Central memory CD8-positive, alpha-beta T cell (primary cell): ENCODE measurements around the gene RNF212B.
"Not testable (repeated sequence)": the region's sequence is repeated elsewhere in the genome, so short reads cannot be mapped to it uniquely, and the experiment has no call there.

Source experiments
- ATAC-seq: fragments of 150-1000 bp; cut with Tn5 transposase; replicated peaks from 2 replicates; pipeline ENCODE4 v1.10.0; 2022; ENCODE audit warnings: mild to moderate bottlenecking, moderate FRiP score, moderate number of reproducible peaks; ENCODE audit not compliant: poor library complexity, severe bottlenecking; ENCODE audit errors: extremely low read depth
- DNase-seq, 2 donors: peaks; one replicate each; pipeline ENCODE4 v3.0.0; 2021; ENCODE audit warnings: low spot score in 2 of 2
- H3K27ac Mint-ChIP-seq: one replicate; pipeline ENCODE4 v1.8.0; 2022; ENCODE audit warnings: low read depth, mild to moderate bottlenecking, moderate library complexity, mixed read lengths
- H3K27me3 Mint-ChIP-seq: one replicate; pipeline ENCODE4 v1.8.0; 2022; ENCODE audit warnings: mixed read lengths
- H3K36me3 Mint-ChIP-seq: one replicate; pipeline ENCODE4 v1.8.0; 2022; ENCODE audit warnings: mild to moderate bottlenecking, moderate library complexity, mixed read lengths; ENCODE audit not compliant: insufficient read depth
- H3K4me1 Mint-ChIP-seq: one replicate; pipeline ENCODE4 v1.8.0; 2022; ENCODE audit warnings: mixed read lengths
- H3K4me3 Mint-ChIP-seq: one replicate; pipeline ENCODE4 v1.8.0; 2022; ENCODE audit warnings: mild to moderate bottlenecking, moderate library complexity, mixed read lengths
- H3K9me3 Mint-ChIP-seq: one replicate; pipeline ENCODE4 v1.8.0; 2022; ENCODE audit warnings: mixed read lengths

Gene RNF212B

DNA sequence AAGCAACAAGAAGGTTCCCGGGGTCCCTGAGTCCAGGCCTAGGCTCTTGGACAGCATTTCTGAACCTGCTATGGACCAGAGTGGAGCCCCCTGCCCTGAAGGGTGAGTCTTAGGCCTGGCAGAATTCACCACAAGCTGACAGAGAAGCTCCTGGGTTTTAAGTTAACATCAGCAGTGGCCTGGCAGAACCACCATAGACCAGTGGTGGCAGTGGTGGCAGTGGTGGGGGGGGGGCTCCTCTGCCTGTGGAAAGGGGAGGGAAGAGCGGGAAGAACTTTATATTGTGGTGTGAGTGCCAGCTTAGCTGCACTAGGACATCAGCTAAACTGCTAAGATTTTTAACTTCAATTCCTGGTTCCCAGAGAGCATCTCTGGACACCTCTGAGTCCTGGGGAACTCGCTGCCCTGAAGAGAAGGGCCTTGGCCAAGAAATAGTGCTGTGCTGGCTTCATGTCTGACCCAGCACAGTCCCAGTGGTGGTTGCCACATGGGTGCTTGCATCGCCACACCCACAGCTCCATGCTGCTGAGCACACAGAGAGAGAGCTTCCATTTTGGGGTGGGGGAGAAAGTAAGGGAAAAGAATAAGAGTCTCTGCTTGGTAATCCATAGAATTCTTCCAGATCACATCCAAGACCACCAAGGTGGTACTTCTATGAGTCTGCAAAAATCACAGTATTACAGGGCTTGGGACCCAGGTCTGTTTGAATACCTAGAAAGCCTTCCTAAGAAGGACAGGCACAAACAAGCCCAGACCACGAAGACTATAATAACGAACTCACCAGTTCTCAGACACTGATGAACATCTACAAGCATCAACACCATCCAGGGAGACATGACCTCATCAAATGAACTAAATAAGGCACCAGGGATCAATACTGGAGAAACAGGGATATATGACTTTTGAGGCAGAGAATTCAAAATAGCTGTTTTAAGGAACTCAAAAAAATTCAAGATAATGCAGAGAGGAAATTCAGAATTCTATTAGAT is 20.4 kb upstream of the RNF212B start:
- no peak for ATAC-seq
- DNase-seq, result no peak
- no peaks in the 10 kb centered on the region for H3K4me1 Mint-ChIP-seq
- H3K36me3 Mint-ChIP-seq, result peaks cover 2% of the 10 kb centered on the region
- no peaks in the 10 kb centered on the region for H3K9me3 Mint-ChIP-seq
- no peak overlapping the region for H3K4me3 Mint-ChIP-seq
- no peak overlapping the region for H3K27ac Mint-ChIP-seq
- H3K27me3 Mint-ChIP-seq, result peaks cover 75% of the 10 kb centered on the region

DNA sequence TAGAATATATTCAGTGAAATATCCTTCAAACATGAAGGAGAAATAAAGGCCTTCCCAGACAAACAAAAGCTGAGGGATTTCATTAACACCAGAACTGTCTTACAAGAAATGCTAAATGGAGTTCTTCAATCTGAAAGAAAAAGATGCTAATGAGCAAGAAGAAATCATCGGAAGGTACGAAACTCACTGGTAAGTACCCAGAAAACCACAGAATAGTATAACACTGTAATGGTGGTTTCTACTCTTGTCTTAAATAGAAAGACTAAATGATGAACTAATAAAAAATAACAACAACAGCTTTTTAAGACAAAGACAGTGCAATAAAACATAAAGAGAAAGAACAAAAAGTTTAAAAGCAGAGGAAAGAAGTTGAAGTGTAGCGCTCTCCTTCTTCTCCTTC is 18.7 kb upstream of the RNF212B start:
- no peaks in the 10 kb centered on the region for H3K9me3 Mint-ChIP-seq
- ATAC-seq (no peak), DNase-seq (no peak)
- no peak overlapping the region for H3K4me3 Mint-ChIP-seq
- H3K4me1 Mint-ChIP-seq, result no peaks in the 10 kb centered on the region
- peaks cover 77% of the 10 kb centered on the region for H3K27me3 Mint-ChIP-seq
- H3K36me3 Mint-ChIP-seq, result peaks cover 2% of the 10 kb centered on the region
- no peak overlapping the region for H3K27ac Mint-ChIP-seq

DNA sequence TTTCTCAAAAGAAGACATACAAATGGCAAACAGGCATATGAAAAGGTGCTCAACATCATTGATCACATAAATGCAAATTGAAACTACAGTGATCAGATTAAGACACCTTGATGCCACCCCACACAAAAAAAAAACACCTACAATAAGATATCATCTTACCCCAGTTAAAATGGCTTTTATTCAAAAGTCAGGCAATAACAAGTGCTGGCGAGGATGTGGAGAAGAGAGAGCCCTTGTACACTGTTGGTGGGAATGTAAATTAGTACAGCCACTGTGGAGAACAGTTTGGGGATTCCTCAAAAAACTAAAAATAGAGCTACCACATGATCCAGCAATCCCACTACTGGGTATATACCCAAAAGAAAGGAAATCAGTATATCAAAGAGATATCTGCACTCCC is 12.8 kb upstream of the RNF212B start:
- not testable (repeated sequence) for DNase-seq, ATAC-seq, H3K4me1 Mint-ChIP-seq, H3K4me3 Mint-ChIP-seq, H3K36me3 Mint-ChIP-seq, H3K9me3 Mint-ChIP-seq, H3K27ac Mint-ChIP-seq
- H3K27me3 Mint-ChIP-seq, result peaks cover 47% of the 10 kb centered on the region

DNA sequence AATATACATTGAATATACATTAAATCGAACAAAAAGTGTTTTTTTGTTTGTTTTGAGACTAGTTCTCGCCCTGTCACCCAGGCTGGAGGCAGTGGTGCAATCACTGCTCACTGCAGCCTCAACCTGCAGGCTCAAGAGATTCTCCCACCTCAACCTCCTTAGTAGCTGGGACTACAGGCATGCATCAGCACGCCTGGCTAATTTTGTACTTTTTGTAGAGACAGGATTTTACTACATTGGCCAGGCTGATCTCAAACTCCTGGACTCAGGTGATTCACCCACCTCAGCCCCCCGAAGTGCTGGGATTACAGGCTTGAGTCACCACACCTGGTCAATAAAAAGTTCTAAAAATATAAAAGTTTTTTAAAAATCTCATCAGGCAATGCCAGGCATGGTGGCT is 10.2 kb upstream of the RNF212B start:
- Mint-ChIP-seq H3K27ac (no peak overlapping the region), H3K36me3 (no peaks in the 10 kb centered on the region), H3K4me3 (no peak overlapping the region), H3K9me3 (no peaks in the 10 kb centered on the region), H3K27me3 (peaks cover 23% of the 10 kb centered on the region), H3K4me1 (no peaks in the 10 kb centered on the region)
- DNase-seq (no peak), ATAC-seq (no peak)

- Mint-ChIP-seq H3K36me3 (no peaks in the 10 kb centered on the region), H3K27me3 (peaks cover 17% of the 10 kb centered on the region), H3K4me1 (no peaks in the 10 kb centered on the region), H3K4me3 (no peak overlapping the region), H3K27ac (no peak overlapping the region), H3K9me3 (no peaks in the 10 kb centered on the region)
- no peak for DNase-seq
- ATAC-seq, result no peak
Measured at GRCh38 chr14:23228812-23229211, 8.9 kb upstream of the RNF212B start.

DNA sequence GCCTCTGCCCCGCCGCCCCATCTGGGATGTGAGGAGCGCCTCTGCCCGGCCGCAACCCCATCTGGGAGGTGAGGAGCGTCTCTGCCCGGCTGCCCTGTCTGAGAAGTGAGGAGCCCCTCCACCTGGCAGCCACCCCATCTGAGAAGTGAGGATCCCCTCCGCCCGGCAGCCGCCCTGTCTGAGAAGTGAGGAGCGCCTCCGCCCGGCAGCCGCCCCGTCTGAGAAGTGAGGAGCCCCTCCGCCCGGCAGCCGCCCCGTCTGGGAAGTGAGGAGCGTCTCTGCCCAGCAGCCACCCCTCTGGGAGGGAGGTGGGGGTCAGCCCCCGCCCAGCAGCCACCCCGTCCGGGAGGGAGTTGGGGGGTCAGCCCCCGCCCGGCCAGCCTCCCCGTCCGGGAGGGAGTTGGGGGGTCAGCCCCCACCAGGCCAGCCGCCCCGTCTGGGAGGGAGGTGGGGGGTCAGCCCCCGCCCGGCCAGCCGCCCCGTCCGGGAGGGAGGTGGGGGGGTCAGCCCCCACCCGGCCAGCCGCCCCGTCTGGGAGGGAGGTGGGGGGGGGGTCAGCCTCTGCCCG is 5.4 kb upstream of the RNF212B start:
- H3K4me1 Mint-ChIP-seq, ATAC-seq, H3K9me3 Mint-ChIP-seq, H3K4me3 Mint-ChIP-seq, DNase-seq, H3K27me3 Mint-ChIP-seq, H3K27ac Mint-ChIP-seq, H3K36me3 Mint-ChIP-seq: not testable (repeated sequence)

DNA sequence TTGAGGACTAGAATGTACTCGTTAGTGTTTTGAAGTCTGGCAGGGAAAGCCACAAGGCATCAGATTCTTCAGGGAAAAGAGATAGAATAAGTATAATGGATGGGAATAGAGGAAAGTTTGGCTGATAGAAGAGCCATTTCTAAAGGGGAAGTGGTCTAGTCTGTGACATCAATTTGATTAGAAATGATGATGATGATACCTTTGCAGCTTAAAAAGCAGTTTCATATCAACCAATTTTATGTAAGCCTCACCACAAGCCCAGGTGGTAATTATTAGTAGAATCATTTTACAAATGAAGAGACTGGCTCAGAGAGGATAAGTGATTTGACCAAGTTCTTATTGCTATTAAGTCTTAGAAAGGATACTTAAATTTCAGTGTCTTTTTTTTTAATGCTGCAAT is 2.9 kb downstream of the RNF212B start:
- Mint-ChIP-seq H3K27ac (no peak overlapping the region), H3K4me3 (no peak overlapping the region), H3K36me3 (no peaks in the 10 kb centered on the region), H3K9me3 (no peaks in the 10 kb centered on the region), H3K4me1 (peaks cover 5% of the 10 kb centered on the region), H3K27me3 (peaks cover 41% of the 10 kb centered on the region)
- ATAC-seq (no peak), DNase-seq (no peak)

- DNase-seq, H3K27ac Mint-ChIP-seq, H3K4me1 Mint-ChIP-seq, H3K36me3 Mint-ChIP-seq, ATAC-seq, H3K9me3 Mint-ChIP-seq, H3K4me3 Mint-ChIP-seq: not testable (repeated sequence)
- H3K27me3 Mint-ChIP-seq, result peaks cover 41% of the 10 kb centered on the region
Measured at GRCh38 chr14:23241061-23241715, 3.5 kb downstream of the RNF212B start.

GRCh38 chr14:23242076-23242475 is 4.3 kb downstream of the RNF212B start:
- no peak overlapping the region for H3K27ac Mint-ChIP-seq
- no peak for DNase-seq
- peaks cover 5% of the 10 kb centered on the region for H3K4me1 Mint-ChIP-seq
- no peak overlapping the region for H3K4me3 Mint-ChIP-seq
- no peak for ATAC-seq
- H3K9me3 Mint-ChIP-seq, result no peaks in the 10 kb centered on the region
- no peaks in the 10 kb centered on the region for H3K36me3 Mint-ChIP-seq
- peaks cover 39% of the 10 kb centered on the region for H3K27me3 Mint-ChIP-seq

- Mint-ChIP-seq H3K4me1 (no peaks in the 10 kb centered on the region), H3K4me3 (no peak overlapping the region), H3K9me3 (no peaks in the 10 kb centered on the region), H3K36me3 (no peaks in the 10 kb centered on the region), H3K27ac (no peak overlapping the region), H3K27me3 (peaks cover 29% of the 10 kb centered on the region)
- ATAC-seq, result no peak
- DNase-seq, result no peak
Measured at GRCh38 chr14:23243066-23243465, 5.3 kb downstream of the RNF212B start.

- ATAC-seq, result no peak
- no peak overlapping the region for H3K4me3 Mint-ChIP-seq
- no peak overlapping the region for H3K27ac Mint-ChIP-seq
- no peaks in the 10 kb centered on the region for H3K4me1 Mint-ChIP-seq
- peaks cover 22% of the 10 kb centered on the region for H3K27me3 Mint-ChIP-seq
- no peaks in the 10 kb centered on the region for H3K9me3 Mint-ChIP-seq
- no peaks in the 10 kb centered on the region for H3K36me3 Mint-ChIP-seq
- DNase-seq, result no peak
Measured at GRCh38 chr14:23245282-23245681, 7.5 kb downstream of the RNF212B start.

DNA sequence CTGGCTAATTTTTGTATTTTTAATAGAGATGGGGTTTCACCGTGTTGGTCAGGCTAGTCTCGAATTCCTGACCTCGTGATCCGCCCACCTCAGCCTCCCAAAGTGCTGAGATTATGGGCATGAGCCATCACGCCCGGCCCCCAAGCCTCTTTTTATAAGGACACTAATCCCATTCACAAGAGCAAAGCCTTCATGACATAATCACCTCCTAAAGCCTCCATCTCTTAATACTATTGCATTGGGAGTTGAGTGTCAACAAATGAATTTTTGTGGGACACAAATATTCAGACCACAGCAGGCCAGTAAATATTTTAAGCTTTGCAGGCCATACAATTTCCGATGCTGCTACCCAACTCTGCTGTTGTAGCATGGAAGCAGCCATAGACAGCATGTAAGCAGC is 10.9 kb downstream of the RNF212B start:
- Mint-ChIP-seq H3K9me3 (no peaks in the 10 kb centered on the region), H3K4me1 (no peaks in the 10 kb centered on the region), H3K4me3 (no peak overlapping the region), H3K36me3 (no peaks in the 10 kb centered on the region), H3K27me3 (peaks cover 43% of the 10 kb centered on the region), H3K27ac (no peak overlapping the region)
- ATAC-seq (no peak), DNase-seq (no peak)

DNA sequence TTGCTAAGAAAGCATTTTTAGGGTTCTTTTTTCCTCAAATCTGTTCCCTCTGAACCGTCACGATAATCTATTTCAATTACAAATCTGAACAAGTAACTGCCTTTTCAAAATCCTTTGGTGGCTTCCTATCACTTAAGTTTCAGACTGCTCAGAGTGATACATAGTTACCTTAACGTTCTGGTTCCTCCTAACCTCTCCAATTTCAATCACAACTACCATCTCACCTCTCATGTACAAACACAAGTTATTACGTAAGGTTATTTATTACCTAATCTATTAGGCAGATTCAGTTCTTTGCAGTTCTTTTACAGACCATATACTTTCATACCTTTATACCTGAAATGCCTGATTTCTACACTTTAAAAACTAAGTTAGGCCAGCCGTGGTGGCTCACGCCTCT is 12.1 kb downstream of the RNF212B start:
- Mint-ChIP-seq H3K27me3 (peaks cover 50% of the 10 kb centered on the region), H3K4me1 (no peaks in the 10 kb centered on the region), H3K27ac (no peak overlapping the region), H3K36me3 (no peaks in the 10 kb centered on the region), H3K4me3 (no peak overlapping the region), H3K9me3 (no peaks in the 10 kb centered on the region)
- DNase-seq (no peak), ATAC-seq (no peak)
